Measurements from ENCODE around the gene INPP5J. TPM values are rescaled to one million over a fixed set of nuclear protein-coding genes. Genes with fewer than 3 reads are reported as not detected.

INPP5J gene
- total RNA-seq, 1 experiment from 2014 or later: 4.2 TPM

DNA sequence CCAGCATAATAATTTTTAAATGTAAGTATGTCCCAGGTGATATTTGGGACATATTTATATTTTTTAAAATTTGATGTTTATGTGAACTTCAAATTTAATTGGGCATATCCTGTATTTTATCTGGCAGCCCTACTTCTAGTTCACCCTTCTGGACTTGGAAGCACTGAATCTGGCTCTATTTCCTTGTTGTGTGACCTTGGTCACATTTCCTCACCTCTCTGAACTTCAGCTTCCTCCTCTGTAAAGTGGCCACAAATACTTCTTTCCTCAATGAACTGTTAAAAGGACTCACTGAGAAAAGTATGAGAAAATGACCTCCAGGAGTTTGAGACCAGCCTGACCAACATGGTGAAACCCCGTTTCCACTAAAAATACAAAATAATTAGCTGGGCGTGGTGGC is 29.1 kb downstream of the INPP5J start:
- peaks cover 10% of the 10 kb centered on the region for H3K4me1 Mint-ChIP-seq (ENCODE audit: low read depth, unreplicated experiment)
- no peaks in the 10 kb centered on the region for H3K36me3 Mint-ChIP-seq (ENCODE audit: insufficient read depth, unreplicated experiment)
- no peaks in the 10 kb centered on the region for H3K27me3 Mint-ChIP-seq (ENCODE audit: unreplicated experiment)
- H3K9me3 Mint-ChIP-seq (ENCODE audit: low read depth, unreplicated experiment): no peaks in the 10 kb centered on the region
- intact Hi-C loops (cut with micrococcal nuclease; ENCODE audit: unreplicated experiment): no loop called here
- CTCF ChIA-PET: interaction anchor here (0.7 to 0.9 kb wide), 2 partner anchors 43 to 147 kb away, joined by 3 to 12 read pairs; no protein-coding TSS in a partner anchor
- TF ChIP-seq, protein P1, sequence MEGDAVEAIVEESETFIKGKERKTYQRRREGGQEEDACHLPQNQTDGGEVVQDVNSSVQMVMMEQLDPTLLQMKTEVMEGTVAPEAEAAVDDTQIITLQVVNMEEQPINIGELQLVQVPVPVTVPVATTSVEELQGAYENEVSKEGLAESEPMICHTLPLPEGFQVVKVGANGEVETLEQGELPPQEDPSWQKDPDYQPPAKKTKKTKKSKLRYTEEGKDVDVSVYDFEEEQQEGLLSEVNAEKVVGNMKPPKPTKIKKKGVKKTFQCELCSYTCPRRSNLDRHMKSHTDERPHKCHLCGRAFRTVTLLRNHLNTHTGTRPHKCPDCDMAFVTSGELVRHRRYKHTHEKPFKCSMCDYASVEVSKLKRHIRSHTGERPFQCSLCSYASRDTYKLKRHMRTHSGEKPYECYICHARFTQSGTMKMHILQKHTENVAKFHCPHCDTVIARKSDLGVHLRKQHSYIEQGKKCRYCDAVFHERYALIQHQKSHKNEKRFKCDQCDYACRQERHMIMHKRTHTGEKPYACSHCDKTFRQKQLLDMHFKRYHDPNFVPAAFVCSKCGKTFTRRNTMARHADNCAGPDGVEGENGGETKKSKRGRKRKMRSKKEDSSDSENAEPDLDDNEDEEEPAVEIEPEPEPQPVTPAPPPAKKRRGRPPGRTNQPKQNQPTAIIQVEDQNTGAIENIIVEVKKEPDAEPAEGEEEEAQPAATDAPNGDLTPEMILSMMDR (IDR thresholded peaks at IDR 0.05; ENCODE audit: unreplicated experiment): no peak
- H3K27ac Mint-ChIP-seq (ENCODE audit: unreplicated experiment): no peak overlapping the region
- no TSS peak for BruUV-seq (replicated peaks)
- H3K4me3 Mint-ChIP-seq (ENCODE audit: low read depth, unreplicated experiment): no peak overlapping the region
- no peak for DNase-seq

DNA sequence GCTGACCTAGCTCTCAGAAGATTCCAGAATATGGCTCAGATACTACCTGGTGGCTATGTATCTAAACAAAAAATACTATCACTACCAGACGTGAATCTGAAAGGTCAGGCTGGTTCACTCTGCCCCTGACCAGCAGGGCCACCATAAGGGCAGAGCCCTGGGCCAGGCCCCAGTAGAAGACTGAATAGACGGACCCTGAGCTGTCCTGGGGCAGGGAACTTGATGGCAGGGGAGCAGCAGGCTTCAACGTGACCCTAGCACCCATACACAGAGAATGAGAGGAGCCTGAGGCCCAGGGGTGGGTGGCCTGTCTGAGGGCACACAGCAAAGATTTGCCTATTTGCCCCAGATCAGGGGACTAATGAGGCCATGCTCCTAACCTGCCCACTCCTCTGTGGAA is 30.6 kb downstream of the INPP5J start:
- TF ChIP-seq, protein P1 (IDR thresholded peaks at IDR 0.05; ENCODE audit: unreplicated experiment): no peak
- no peaks in the 10 kb centered on the region for H3K27me3 Mint-ChIP-seq (ENCODE audit: unreplicated experiment)
- intact Hi-C loops (cut with micrococcal nuclease; ENCODE audit: unreplicated experiment): no loop called here
- no TSS peak for BruUV-seq (replicated peaks)
- H3K9me3 Mint-ChIP-seq (ENCODE audit: low read depth, unreplicated experiment): no peaks in the 10 kb centered on the region
- no peak overlapping the region for H3K4me3 Mint-ChIP-seq (ENCODE audit: low read depth, unreplicated experiment)
- DNase-seq: no peak
- H3K4me1 Mint-ChIP-seq (ENCODE audit: low read depth, unreplicated experiment): peaks cover 10% of the 10 kb centered on the region
- no peak overlapping the region for H3K27ac Mint-ChIP-seq (ENCODE audit: unreplicated experiment)
- H3K36me3 Mint-ChIP-seq (ENCODE audit: insufficient read depth, unreplicated experiment): no peaks in the 10 kb centered on the region
- CTCF ChIA-PET: interaction anchor here (0.7 kb wide), 1 partner anchor 32 kb away, joined by 3 read pairs; no protein-coding TSS in a partner anchor

DNA sequence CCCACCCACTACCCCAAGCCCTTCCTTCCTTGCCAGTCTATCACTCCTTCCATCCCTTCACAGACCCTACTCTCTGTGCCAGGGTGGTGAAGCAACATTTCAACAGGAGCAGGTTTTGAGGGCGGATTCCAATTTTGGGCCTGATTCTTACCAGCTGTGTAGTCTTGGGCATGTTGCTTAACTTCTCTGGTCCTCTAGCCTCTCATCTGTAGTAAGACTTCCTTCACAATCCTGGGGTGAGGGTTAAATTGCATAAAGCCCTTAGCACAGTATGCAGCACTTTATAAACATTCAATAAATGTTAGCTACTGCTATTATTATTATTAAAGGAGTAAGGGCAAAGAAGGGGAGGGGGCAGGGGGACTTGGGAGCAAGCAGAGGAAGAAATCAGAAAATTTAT is 32.2 kb downstream of the INPP5J start:
- no peak overlapping the region for H3K27ac Mint-ChIP-seq (ENCODE audit: unreplicated experiment)
- TF ChIP-seq, protein P1 (IDR thresholded peaks at IDR 0.05; ENCODE audit: unreplicated experiment): no peak
- H3K4me3 Mint-ChIP-seq (ENCODE audit: low read depth, unreplicated experiment): no peak overlapping the region
- H3K27me3 Mint-ChIP-seq (ENCODE audit: unreplicated experiment): peaks cover 9% of the 10 kb centered on the region
- BruUV-seq (replicated peaks): no TSS peak
- intact Hi-C loops (cut with micrococcal nuclease; ENCODE audit: unreplicated experiment): no loop called here
- no peaks in the 10 kb centered on the region for H3K9me3 Mint-ChIP-seq (ENCODE audit: low read depth, unreplicated experiment)
- no peak for DNase-seq
- CTCF ChIA-PET: no interaction called here
- peaks cover 8% of the 10 kb centered on the region for H3K4me1 Mint-ChIP-seq (ENCODE audit: low read depth, unreplicated experiment)
- peaks cover 5% of the 10 kb centered on the region for H3K36me3 Mint-ChIP-seq (ENCODE audit: insufficient read depth, unreplicated experiment)

DNA sequence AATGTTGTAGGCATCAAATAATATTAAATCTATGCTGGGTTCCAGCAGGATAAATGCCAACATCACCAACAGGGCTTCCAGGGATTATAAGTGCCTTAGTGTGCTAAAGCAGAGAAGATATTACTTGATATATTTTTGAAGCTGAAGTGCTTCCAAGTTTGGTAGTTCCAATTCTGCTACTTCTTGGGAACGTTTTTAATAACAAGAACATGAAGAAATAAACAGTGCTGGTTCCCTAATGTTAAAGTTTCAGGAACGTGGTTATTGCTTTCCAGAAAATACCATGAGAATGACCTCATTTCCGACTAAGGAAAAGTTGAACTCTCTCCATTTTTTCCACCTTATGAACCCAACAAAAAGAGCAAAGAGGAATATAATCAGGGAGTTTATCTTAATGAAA is 32.7 kb downstream of the INPP5J start:
- Mint-ChIP-seq H3K36me3 (ENCODE audit: insufficient read depth, unreplicated experiment) (peaks cover 9% of the 10 kb centered on the region), H3K27ac (ENCODE audit: unreplicated experiment) (no peak overlapping the region), H3K4me1 (ENCODE audit: low read depth, unreplicated experiment) (peaks cover 8% of the 10 kb centered on the region), H3K9me3 (ENCODE audit: low read depth, unreplicated experiment) (no peaks in the 10 kb centered on the region), H3K27me3 (ENCODE audit: unreplicated experiment) (peaks cover 9% of the 10 kb centered on the region), H3K4me3 (ENCODE audit: low read depth, unreplicated experiment) (no peak overlapping the region)
- BruUV-seq (replicated peaks): no TSS peak
- TF ChIP-seq, protein P1 (IDR thresholded peaks at IDR 0.05; ENCODE audit: unreplicated experiment): no peak
- CTCF ChIA-PET: no interaction called here
- intact Hi-C loops (cut with micrococcal nuclease; ENCODE audit: unreplicated experiment): no loop called here
- DNase-seq: no peak

Measured in Calu3 (cell line).